Liver (tissue), 9 donors: ENCODE measurements around the gene PPARA. TPM values are rescaled to one million over a fixed set of nuclear protein-coding genes. Genes with fewer than 3 reads are reported as not detected.

ENCODE experiments used
- DNase-seq: peaks from one replicate; pipeline ENCODE4 v3.0.0-alpha.2; 2017; ENCODE audit warnings: low spot score
- H3K27ac ChIP-seq, 2 donors: one replicate each; pipeline ENCODE4 v1.7.0; 2013; ENCODE audit warnings: inconsistent platforms in 2 of 2, low read length in 2 of 2, control low read depth in 1 of 2, low read depth in 1 of 2, mild to moderate bottlenecking in 1 of 2
- H3K27me3 ChIP-seq, 4 donors: one replicate each; pipeline versions ENCODE4 v1.6.1 to v1.7.0; 2013; ENCODE audit warnings: low read length in 3 of 4, inconsistent platforms in 1 of 4, mild to moderate bottlenecking in 1 of 4, moderate library complexity in 1 of 4; ENCODE audit not compliant: control insufficient read depth in 4 of 4, insufficient read depth in 4 of 4
- H3K36me3 ChIP-seq, 4 donors: one replicate each; pipeline versions ENCODE4 v1.6.1 to v1.7.0; 2013; ENCODE audit warnings: low read length in 3 of 4, mild to moderate bottlenecking in 3 of 4, low read depth in 1 of 4, moderate library complexity in 1 of 4; ENCODE audit not compliant: control insufficient read depth in 4 of 4, insufficient read depth in 3 of 4
- H3K4me1 ChIP-seq, 4 donors: one replicate each; pipeline versions ENCODE4 v1.6.1 to v1.7.0; 2013; ENCODE audit warnings: low read length in 3 of 4, mild to moderate bottlenecking in 3 of 4, moderate library complexity in 1 of 4; ENCODE audit not compliant: control insufficient read depth in 4 of 4, insufficient read depth in 4 of 4
- H3K4me3 ChIP-seq, 3 donors: one replicate each; pipeline versions ENCODE4 v1.6.1 to v1.7.0; 2013; ENCODE audit warnings: low read length in 3 of 3, control low read depth in 1 of 3, low read depth in 1 of 3, mild to moderate bottlenecking in 1 of 3
- H3K9ac ChIP-seq, 2 donors: one replicate each; pipeline ENCODE4 v1.7.0; 2013; ENCODE audit warnings: low read length in 2 of 2, mild to moderate bottlenecking in 2 of 2, moderate library complexity in 2 of 2, control low read depth in 1 of 2, low read depth in 1 of 2
- H3K9me3 ChIP-seq, 4 donors: one replicate each; pipeline versions ENCODE4 v1.6.1 to v1.7.0; 2013; ENCODE audit warnings: low read length in 3 of 4; ENCODE audit not compliant: control insufficient read depth in 4 of 4
- EGR1 ChIP-seq, 2 donors: IDR thresholded peaks; 2 replicates each; pipeline ENCODE4 v1.6.1; 2016 to 2018; ENCODE audit warnings: antibody characterized with exemption in 2 of 2, low read depth in 2 of 2
- FOXA1 ChIP-seq: IDR thresholded peaks from 2 replicates; pipeline ENCODE4 v1.6.1; 2016; ENCODE audit warnings: antibody characterized with exemption
- FOXA2 ChIP-seq: IDR thresholded peaks from 2 replicates; pipeline ENCODE4 v1.6.1; 2016; ENCODE audit warnings: antibody characterized with exemption
- GABPA ChIP-seq, 2 donors: IDR thresholded peaks in 1 of 2; conservative IDR thresholded peaks in 1 of 2; 2 replicates each; pipeline ENCODE4 v1.6.1; 2016; ENCODE audit warnings: antibody characterized with exemption in 2 of 2, mild to moderate bottlenecking in 1 of 2, moderate library complexity in 1 of 2
- HNF4A ChIP-seq, 2 donors: conservative IDR thresholded peaks; 2 replicates each; pipeline ENCODE4 v1.6.1; 2016; ENCODE audit warnings: antibody characterized with exemption in 2 of 2, mild to moderate bottlenecking in 2 of 2
- HNF4G ChIP-seq: IDR thresholded peaks from 2 replicates; pipeline ENCODE4 v1.6.1; 2016; ENCODE audit warnings: antibody characterized with exemption
- JUND ChIP-seq, 2 donors: IDR thresholded peaks; 2 replicates each; pipeline ENCODE4 v1.6.1; 2016; ENCODE audit warnings: antibody characterized with exemption in 2 of 2
- NR2F2 ChIP-seq: IDR thresholded peaks from 2 replicates; pipeline ENCODE4 v1.6.1; 2016; ENCODE audit warnings: antibody characterized with exemption
- RAD21 ChIP-seq, 2 donors: IDR thresholded peaks; 2 replicates each; pipeline ENCODE4 v1.6.1; 2016; ENCODE audit warnings: antibody characterized with exemption in 2 of 2, mild to moderate bottlenecking in 2 of 2
- RXRA ChIP-seq, 2 donors: IDR thresholded peaks; 2 replicates each; pipeline ENCODE4 v1.6.1; 2017 to 2018; ENCODE audit warnings: antibody characterized with exemption in 2 of 2, mild to moderate bottlenecking in 1 of 2
- SP1 ChIP-seq: IDR thresholded peaks from 2 replicates; pipeline ENCODE4 v1.6.1; 2018; ENCODE audit warnings: antibody characterized with exemption, mild to moderate bottlenecking
- TAF1 ChIP-seq: conservative IDR thresholded peaks from 2 replicates; pipeline ENCODE4 v1.6.1; 2016; ENCODE audit warnings: antibody characterized with exemption, mild to moderate bottlenecking
- YY1 ChIP-seq: IDR thresholded peaks from 2 replicates; pipeline ENCODE4 v1.6.1; 2016; ENCODE audit warnings: antibody characterized with exemption, mild to moderate bottlenecking
- WGBS: extraction: QIAGEN DNeasy Blood & Tissue Kit; methylation state at CpG from one replicate; pipeline ENCODE4 v1.1.7; 2013; 5-methylcytosine and 5-hydroxymethylcytosine counted together
- polyA plus RNA-seq, 2 donors: library from polyadenylated mRNA; stranded (reverse) in 1 of 2; unstranded in 1 of 2; fragments of 200-250 nt in 1 of 2; fragments of >200 nt in 1 of 2; fragmentation: Nextera tagmentation in 1 of 2; extraction: Ambion mirVana in 1 of 2; gene quantifications; one replicate each; pipeline versions ENCODE4 v1.2.1 to v1.2.3, GENCODE V29; 2013 to 2015
- total RNA-seq, 2 donors: library from RNA; depleted of rRNA; stranded (reverse); fragments of >200 nt; gene quantifications; one replicate each; pipeline ENCODE4 v1.2.3, GENCODE V29; 2014
- TF ChIP-seq, protein P1 (sequence below): fragments of 150-350 bp; IDR thresholded peaks from 2 replicates; pipeline ENCODE4 v1.5.1; 2017; ENCODE audit warnings: improper control_type of control experiment, low read depth, low read length; ENCODE audit not compliant: missing input control
- TF ChIP-seq, protein P2 (sequence below): IDR thresholded peaks from 2 replicates; pipeline ENCODE4 v1.6.1; 2016; ENCODE audit warnings: antibody characterized with exemption
- TF ChIP-seq, protein P3 (sequence below): IDR thresholded peaks from 2 replicates; pipeline ENCODE4 v1.6.1; 2016; ENCODE audit warnings: antibody characterized with exemption
- TF ChIP-seq, protein P4 (sequence below): IDR thresholded peaks from 2 replicates; pipeline ENCODE4 v1.6.1; 2016; ENCODE audit warnings: antibody characterized with exemption, mild to moderate bottlenecking
- TF ChIP-seq, protein P5 (sequence below): IDR thresholded peaks from 2 replicates; pipeline ENCODE4 v1.6.1; 2016; ENCODE audit warnings: antibody characterized with exemption
- donor health status: healthy.
- donor health status: healthy.
- donor health status: healthy.
- donor health status: healthy.
- donor health status: healthy.

The PPARA gene
- total and polyA plus RNA-seq, 4 donors, result 31.2 to 78.8 (median 41.3) TPM

DNA sequence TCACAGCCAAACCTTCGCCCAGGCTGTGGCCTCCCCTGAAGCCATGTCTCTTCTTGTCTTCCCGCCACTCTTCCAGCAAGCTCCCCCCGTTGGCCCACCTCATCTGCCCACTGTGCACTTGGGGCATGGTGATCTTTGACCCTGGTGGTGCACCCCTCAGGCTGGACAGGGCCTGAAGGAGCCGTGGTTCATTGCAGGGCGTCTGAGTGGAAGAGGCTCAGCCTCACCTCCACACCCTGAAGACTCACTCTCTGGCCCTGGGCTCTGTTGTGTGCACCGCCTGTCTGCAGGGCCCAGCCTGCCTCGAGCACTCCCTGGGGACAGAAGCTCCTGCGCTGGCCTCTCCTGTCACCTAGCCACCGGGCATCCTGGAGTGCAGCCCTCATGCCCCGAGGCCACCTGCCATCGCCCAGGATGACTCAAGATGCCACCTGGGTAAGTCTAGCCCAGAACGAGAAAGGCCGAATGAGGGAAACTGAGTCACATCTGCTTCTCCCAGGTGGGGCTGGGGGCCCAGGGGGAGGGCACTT is 40.8 kb upstream of the PPARA start:
- Histone ChIP-seq H3K36me3 (peaks cover 0 to 7% (median 4%) of the 10 kb centered on the region in 4 donors), H3K4me1 (peaks cover 40 to 76% (median 57%) of the 10 kb centered on the region in 4 donors), H3K9me3 (no peaks in the 10 kb centered on the region), H3K4me3 (no peak overlapping the region), H3K9ac (no peak overlapping the region), H3K27ac (peak overlapping the region in 1 of 2 donors; percentile 3), H3K27me3 (no peaks in the 10 kb centered on the region)
- TF ChIP-seq, protein P1, sequence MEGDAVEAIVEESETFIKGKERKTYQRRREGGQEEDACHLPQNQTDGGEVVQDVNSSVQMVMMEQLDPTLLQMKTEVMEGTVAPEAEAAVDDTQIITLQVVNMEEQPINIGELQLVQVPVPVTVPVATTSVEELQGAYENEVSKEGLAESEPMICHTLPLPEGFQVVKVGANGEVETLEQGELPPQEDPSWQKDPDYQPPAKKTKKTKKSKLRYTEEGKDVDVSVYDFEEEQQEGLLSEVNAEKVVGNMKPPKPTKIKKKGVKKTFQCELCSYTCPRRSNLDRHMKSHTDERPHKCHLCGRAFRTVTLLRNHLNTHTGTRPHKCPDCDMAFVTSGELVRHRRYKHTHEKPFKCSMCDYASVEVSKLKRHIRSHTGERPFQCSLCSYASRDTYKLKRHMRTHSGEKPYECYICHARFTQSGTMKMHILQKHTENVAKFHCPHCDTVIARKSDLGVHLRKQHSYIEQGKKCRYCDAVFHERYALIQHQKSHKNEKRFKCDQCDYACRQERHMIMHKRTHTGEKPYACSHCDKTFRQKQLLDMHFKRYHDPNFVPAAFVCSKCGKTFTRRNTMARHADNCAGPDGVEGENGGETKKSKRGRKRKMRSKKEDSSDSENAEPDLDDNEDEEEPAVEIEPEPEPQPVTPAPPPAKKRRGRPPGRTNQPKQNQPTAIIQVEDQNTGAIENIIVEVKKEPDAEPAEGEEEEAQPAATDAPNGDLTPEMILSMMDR, result no peak
- TF ChIP-seq, protein P2, sequence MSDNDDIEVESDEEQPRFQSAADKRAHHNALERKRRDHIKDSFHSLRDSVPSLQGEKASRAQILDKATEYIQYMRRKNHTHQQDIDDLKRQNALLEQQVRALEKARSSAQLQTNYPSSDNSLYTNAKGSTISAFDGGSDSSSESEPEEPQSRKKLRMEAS, result no peak
- TF ChIP-seq FOXA2 (no peak), TAF1 (no peak), YY1 (no peak), SP1 (no peak), GABPA (IDR thresholded peaks at IDR 0.05 in 1 of 2, conservative IDR thresholded peaks at IDR 0.05 in 1 of 2) (no peak), RXRA (IDR thresholded peaks at IDR 0.05) (no peak), RAD21 (IDR thresholded peaks at IDR 0.05) (no peak)
- TF ChIP-seq, protein P3, sequence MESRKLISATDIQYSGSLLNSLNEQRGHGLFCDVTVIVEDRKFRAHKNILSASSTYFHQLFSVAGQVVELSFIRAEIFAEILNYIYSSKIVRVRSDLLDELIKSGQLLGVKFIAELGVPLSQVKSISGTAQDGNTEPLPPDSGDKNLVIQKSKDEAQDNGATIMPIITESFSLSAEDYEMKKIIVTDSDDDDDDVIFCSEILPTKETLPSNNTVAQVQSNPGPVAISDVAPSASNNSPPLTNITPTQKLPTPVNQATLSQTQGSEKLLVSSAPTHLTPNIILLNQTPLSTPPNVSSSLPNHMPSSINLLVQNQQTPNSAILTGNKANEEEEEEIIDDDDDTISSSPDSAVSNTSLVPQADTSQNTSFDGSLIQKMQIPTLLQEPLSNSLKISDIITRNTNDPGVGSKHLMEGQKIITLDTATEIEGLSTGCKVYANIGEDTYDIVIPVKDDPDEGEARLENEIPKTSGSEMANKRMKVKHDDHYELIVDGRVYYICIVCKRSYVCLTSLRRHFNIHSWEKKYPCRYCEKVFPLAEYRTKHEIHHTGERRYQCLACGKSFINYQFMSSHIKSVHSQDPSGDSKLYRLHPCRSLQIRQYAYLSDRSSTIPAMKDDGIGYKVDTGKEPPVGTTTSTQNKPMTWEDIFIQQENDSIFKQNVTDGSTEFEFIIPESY, result no peak
- no peak for DNase-seq
- WGBS, result 87% methylated on average over 13 of the region's 13 CpGs

DNA sequence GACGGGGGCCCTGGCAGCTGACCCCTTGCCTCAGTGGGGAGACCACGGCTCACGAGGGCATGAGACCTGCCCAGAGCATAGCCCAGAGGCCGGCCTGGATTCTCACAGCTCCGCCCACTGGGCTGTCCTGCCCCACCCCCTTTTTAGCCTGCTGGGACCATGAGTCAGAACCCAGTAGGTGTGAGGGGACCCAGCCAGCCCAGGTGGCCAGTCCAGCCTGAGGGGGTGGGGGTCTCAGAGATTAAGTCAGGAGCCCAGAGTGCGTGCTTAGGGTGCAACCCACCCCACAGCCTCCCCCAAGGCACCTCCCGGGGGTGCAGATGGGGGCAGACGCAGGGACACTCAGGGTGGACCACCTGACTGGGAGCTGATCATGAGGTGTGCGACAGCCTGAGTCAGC is 40.1 kb upstream of the PPARA start:
- 82% methylated on average over 9 of the region's 9 CpGs for whole genome bisulfite sequencing
- H3K4me3 ChIP-seq, result no peak overlapping the region
- peak overlapping the region in 1 of 2 donors; percentile 48 for H3K27ac ChIP-seq
- H3K9ac ChIP-seq, result no peak overlapping the region
- H3K27me3 ChIP-seq, result no peaks in the 10 kb centered on the region
- DNase-seq, result no peak
- H3K36me3 ChIP-seq, result peaks cover 0 to 7% (median 4%) of the 10 kb centered on the region in 4 donors
- no peaks in the 10 kb centered on the region for H3K9me3 ChIP-seq
- peaks cover 34 to 76% (median 53%) of the 10 kb centered on the region in 4 donors for H3K4me1 ChIP-seq
- TF ChIP-seq FOXA1, result no peak
- no peak for TF ChIP-seq EGR1 (IDR thresholded peaks at IDR 0.05; ENCODE audit: low read depth in 2 of 2)
- TF ChIP-seq RAD21 (IDR thresholded peaks at IDR 0.05), result no peak
- no peak for TF ChIP-seq FOXA2
- TF ChIP-seq, protein P1, result no peak
- TF ChIP-seq NR2F2, result no peak
- TF ChIP-seq, protein P4, sequence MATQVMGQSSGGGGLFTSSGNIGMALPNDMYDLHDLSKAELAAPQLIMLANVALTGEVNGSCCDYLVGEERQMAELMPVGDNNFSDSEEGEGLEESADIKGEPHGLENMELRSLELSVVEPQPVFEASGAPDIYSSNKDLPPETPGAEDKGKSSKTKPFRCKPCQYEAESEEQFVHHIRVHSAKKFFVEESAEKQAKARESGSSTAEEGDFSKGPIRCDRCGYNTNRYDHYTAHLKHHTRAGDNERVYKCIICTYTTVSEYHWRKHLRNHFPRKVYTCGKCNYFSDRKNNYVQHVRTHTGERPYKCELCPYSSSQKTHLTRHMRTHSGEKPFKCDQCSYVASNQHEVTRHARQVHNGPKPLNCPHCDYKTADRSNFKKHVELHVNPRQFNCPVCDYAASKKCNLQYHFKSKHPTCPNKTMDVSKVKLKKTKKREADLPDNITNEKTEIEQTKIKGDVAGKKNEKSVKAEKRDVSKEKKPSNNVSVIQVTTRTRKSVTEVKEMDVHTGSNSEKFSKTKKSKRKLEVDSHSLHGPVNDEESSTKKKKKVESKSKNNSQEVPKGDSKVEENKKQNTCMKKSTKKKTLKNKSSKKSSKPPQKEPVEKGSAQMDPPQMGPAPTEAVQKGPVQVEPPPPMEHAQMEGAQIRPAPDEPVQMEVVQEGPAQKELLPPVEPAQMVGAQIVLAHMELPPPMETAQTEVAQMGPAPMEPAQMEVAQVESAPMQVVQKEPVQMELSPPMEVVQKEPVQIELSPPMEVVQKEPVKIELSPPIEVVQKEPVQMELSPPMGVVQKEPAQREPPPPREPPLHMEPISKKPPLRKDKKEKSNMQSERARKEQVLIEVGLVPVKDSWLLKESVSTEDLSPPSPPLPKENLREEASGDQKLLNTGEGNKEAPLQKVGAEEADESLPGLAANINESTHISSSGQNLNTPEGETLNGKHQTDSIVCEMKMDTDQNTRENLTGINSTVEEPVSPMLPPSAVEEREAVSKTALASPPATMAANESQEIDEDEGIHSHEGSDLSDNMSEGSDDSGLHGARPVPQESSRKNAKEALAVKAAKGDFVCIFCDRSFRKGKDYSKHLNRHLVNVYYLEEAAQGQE, result no peak
- TF ChIP-seq, protein P3, result no peak
- TF ChIP-seq RXRA (IDR thresholded peaks at IDR 0.05), result no peak
- TF ChIP-seq GABPA (IDR thresholded peaks at IDR 0.05 in 1 of 2, conservative IDR thresholded peaks at IDR 0.05 in 1 of 2), result no peak
- TF ChIP-seq HNF4A (conservative IDR thresholded peaks at IDR 0.05), result no peak
- no peak for TF ChIP-seq HNF4G
- TF ChIP-seq, protein P2, result no peak
- TF ChIP-seq, protein P5, sequence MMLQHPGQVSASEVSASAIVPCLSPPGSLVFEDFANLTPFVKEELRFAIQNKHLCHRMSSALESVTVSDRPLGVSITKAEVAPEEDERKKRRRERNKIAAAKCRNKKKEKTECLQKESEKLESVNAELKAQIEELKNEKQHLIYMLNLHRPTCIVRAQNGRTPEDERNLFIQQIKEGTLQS, result no peak
- no peak for TF ChIP-seq YY1
- TF ChIP-seq SP1, result no peak
- no peak for TF ChIP-seq TAF1
- TF ChIP-seq JUND (IDR thresholded peaks at IDR 0.05), result no peak
